GM21737 (cell line): Measurements from ENCODE around the gene FAM107B.
A peak's percentile ranks its signal among the peaks of the same experiment; 100 is the strongest.

Experiments
- ATAC-seq: cut with Tn5 transposase; IDR thresholded peaks from one replicate; pipeline ENCODE4 v1.9.1; 2021; ENCODE audit warnings: mild to moderate bottlenecking, moderate library complexity; ENCODE audit not compliant: unreplicated experiment

Gene FAM107B

GRCh38 chr10:14519785-14520184 is 254.9 kb downstream of the FAM107B start:
- ATAC-seq = no peak

- ATAC-seq = no peak
These were observed 256.5 kb downstream of the FAM107B start for GRCh38 chr10:14518149-14518548.

GRCh38 chr10:14513123-14513522 is 261.6 kb downstream of the FAM107B start:
- ATAC-seq = no peak

- no peak for ATAC-seq
These were observed 264.4 kb downstream of the FAM107B start for GRCh38 chr10:14510346-14510745.

GRCh38 chr10:14508725-14509124 is 266.0 kb downstream of the FAM107B start:
- no peak for ATAC-seq

GRCh38 chr10:14507781-14508180 is 266.9 kb downstream of the FAM107B start:
- no peak for ATAC-seq

- peak; percentile 65 for ATAC-seq
These were observed 267.5 kb downstream of the FAM107B start for GRCh38 chr10:14507176-14507575.

- ATAC-seq = no peak
These were observed 272.3 kb downstream of the FAM107B start for GRCh38 chr10:14502431-14502830.

GRCh38 chr10:14500172-14500765 is 274.4 kb downstream of the FAM107B start:
- no peak for ATAC-seq

- ATAC-seq = no peak
These were observed 275.1 kb downstream of the FAM107B start for GRCh38 chr10:14499601-14499904.

GRCh38 chr10:14498326-14498725 is 276.4 kb downstream of the FAM107B start:
- no peak for ATAC-seq

GRCh38 chr10:14491811-14492210 is 282.9 kb downstream of the FAM107B start:
- no peak for ATAC-seq

- no peak for ATAC-seq
These were observed 285.0 kb downstream of the FAM107B start for GRCh38 chr10:14489522-14490177.

GRCh38 chr10:14487488-14487883 is 287.2 kb downstream of the FAM107B start:
- no peak for ATAC-seq

GRCh38 chr10:14486777-14487487 is 287.8 kb downstream of the FAM107B start:
- no peak for ATAC-seq

- ATAC-seq = no peak
These were observed 288.7 kb downstream of the FAM107B start for GRCh38 chr10:14485986-14486385.

GRCh38 chr10:14483417-14483816 is 291.3 kb downstream of the FAM107B start:
- no peak for ATAC-seq

GRCh38 chr10:14481752-14482151 is 292.9 kb downstream of the FAM107B start:
- no peak for ATAC-seq

GRCh38 chr10:14481014-14481413 is 293.7 kb downstream of the FAM107B start:
- no peak for ATAC-seq

GRCh38 chr10:14478604-14479003 is 296.1 kb downstream of the FAM107B start:
- no peak for ATAC-seq

- ATAC-seq = no peak
These were observed 296.5 kb downstream of the FAM107B start for GRCh38 chr10:14478201-14478600.

- no peak for ATAC-seq
These were observed 297.3 kb downstream of the FAM107B start for GRCh38 chr10:14477408-14477710.
